T-cell (primary cell): ENCODE results near the gene NUDT22. TPM values are rescaled to one million over a fixed set of nuclear protein-coding genes. Genes with fewer than 3 reads are reported as not detected.

Experiments
- ATAC-seq, 4 experiments: fragments of 200-7000 bp in 3 of 4; fragments of 150-1000 bp in 1 of 4; cut with Tn5 transposase; replicated peaks in 1 of 4; 1 replicate in 3 of 4; 2 replicates in 1 of 4; pipeline ENCODE4 v1.10.0; 2021; ENCODE audit warnings: moderate library complexity in 3 of 4, mild to moderate bottlenecking in 2 of 4, moderate number of reproducible peaks in 1 of 4
- CTCF ChIA-PET, 2 donors: fragments of 300-600 bp; sonication (Branson Sonifier 250); formaldehyde crosslinking; loops; one replicate each; lab custom pipeline; 2022; ENCODE audit warnings: antibody characterized with exemption in 2 of 2; lab: Charles Lee
- POLR2A ChIA-PET, 2 donors: fragments of 300-600 bp; sonication (Branson Sonifier 250); formaldehyde crosslinking; loops; one replicate each; lab custom pipeline; 2022; ENCODE audit warnings: antibody characterized with exemption in 2 of 2; lab: Charles Lee
- DNase-seq, 35 experiments: peaks; one replicate each; pipeline versions ENCODE4 v3.0.0 to v3.0.0-alpha.2; 2013 to 2023
- H3K27ac ChIP-seq: one replicate; pipeline ENCODE4 v1.5.1; 2013; ENCODE audit warnings: low read length
- H3K27me3 ChIP-seq, 2 experiments: replicated peaks in 1 of 2; 1 replicate in 1 of 2; 2 replicates in 1 of 2; pipeline versions ENCODE4 v1.6.1 to v1.7.0; 2013; ENCODE audit warnings: low read length in 1 of 2, mixed read lengths in 1 of 2; ENCODE audit not compliant: control insufficient read depth in 2 of 2, insufficient read depth in 2 of 2; ENCODE audit errors: extremely low read depth in 1 of 2
- H3K36me3 ChIP-seq, 2 donors: 1 replicate in 1 of 2; 2 replicates in 1 of 2; pipeline versions ENCODE4 v1.6.1 to v1.7.0; 2013; ENCODE audit warnings: low read length in 1 of 2; ENCODE audit not compliant: control insufficient read depth in 2 of 2, insufficient read depth in 1 of 2; ENCODE audit errors: extremely low read depth in 1 of 2
- H3K4me1 ChIP-seq, 2 experiments: 1 replicate in 1 of 2; 2 replicates in 1 of 2; pipeline versions ENCODE4 v1.6.1 to v1.7.0; 2013; ENCODE audit warnings: low read length in 2 of 2, mixed read lengths in 1 of 2; ENCODE audit not compliant: insufficient read depth in 2 of 2, control insufficient read depth in 1 of 2; ENCODE audit errors: extremely low read depth in 1 of 2
- H3K4me3 ChIP-seq, 2 donors: 1 replicate in 1 of 2; 2 replicates in 1 of 2; pipeline versions ENCODE4 v1.5.1 to v1.7.0; 2013; ENCODE audit warnings: mild to moderate bottlenecking in 2 of 2, low read length in 1 of 2, moderate library complexity in 1 of 2; ENCODE audit not compliant: control insufficient read depth in 1 of 2; ENCODE audit errors: extremely low read depth in 1 of 2
- H3K9me3 ChIP-seq: 2 replicates; pipeline ENCODE4 v1.7.0; 2013
- H3K27ac Mint-ChIP-seq, 2 donors: one replicate each; pipeline ENCODE4 v1.8.0; 2020 to 2021; ENCODE audit warnings: mild to moderate bottlenecking in 2 of 2, mixed read lengths in 2 of 2
- H3K27me3 Mint-ChIP-seq, 2 donors: one replicate each; pipeline ENCODE4 v1.8.0; 2021 to 2022; ENCODE audit warnings: mixed read lengths in 2 of 2
- H3K36me3 Mint-ChIP-seq: one replicate; pipeline ENCODE4 v1.8.0; 2021; ENCODE audit warnings: mixed read lengths
- H3K4me1 Mint-ChIP-seq, 3 donors: one replicate each; pipeline ENCODE4 v1.8.0; 2020 to 2022; ENCODE audit warnings: mixed read lengths in 3 of 3, mild to moderate bottlenecking in 1 of 3
- H3K4me3 Mint-ChIP-seq, 3 donors: one replicate each; pipeline ENCODE4 v1.8.0; 2020 to 2022; ENCODE audit warnings: mild to moderate bottlenecking in 3 of 3, mixed read lengths in 3 of 3, moderate library complexity in 3 of 3
- H3K9me3 Mint-ChIP-seq, 3 donors: one replicate each; pipeline ENCODE4 v1.8.0; 2020 to 2022; ENCODE audit warnings: mixed read lengths in 3 of 3
- WGBS: methylation state at CpG from one replicate; pipeline ENCODE4 v1.1.5; 2013; ENCODE audit warnings: missing lambda C conversion rate; ENCODE audit not compliant: insufficient coverage; 5-methylcytosine and 5-hydroxymethylcytosine counted together
- total RNA-seq, 35 experiments: library from RNA in 6 of 35; stranded (reverse) in 6 of 35; fragments of 120-200 nt in 1 of 35; gene quantifications; one replicate each; pipeline versions ENCODE4 v1.2.1 to v1.2.4 and lab custom pipeline; 2013 to 2026

NUDT22 gene
- total RNA-seq, 5 donors from 2014 or later (not counting 1 experiment from before 2014, with no cell fraction given): 49.7 to 108 (median 97.5) TPM

DNA sequence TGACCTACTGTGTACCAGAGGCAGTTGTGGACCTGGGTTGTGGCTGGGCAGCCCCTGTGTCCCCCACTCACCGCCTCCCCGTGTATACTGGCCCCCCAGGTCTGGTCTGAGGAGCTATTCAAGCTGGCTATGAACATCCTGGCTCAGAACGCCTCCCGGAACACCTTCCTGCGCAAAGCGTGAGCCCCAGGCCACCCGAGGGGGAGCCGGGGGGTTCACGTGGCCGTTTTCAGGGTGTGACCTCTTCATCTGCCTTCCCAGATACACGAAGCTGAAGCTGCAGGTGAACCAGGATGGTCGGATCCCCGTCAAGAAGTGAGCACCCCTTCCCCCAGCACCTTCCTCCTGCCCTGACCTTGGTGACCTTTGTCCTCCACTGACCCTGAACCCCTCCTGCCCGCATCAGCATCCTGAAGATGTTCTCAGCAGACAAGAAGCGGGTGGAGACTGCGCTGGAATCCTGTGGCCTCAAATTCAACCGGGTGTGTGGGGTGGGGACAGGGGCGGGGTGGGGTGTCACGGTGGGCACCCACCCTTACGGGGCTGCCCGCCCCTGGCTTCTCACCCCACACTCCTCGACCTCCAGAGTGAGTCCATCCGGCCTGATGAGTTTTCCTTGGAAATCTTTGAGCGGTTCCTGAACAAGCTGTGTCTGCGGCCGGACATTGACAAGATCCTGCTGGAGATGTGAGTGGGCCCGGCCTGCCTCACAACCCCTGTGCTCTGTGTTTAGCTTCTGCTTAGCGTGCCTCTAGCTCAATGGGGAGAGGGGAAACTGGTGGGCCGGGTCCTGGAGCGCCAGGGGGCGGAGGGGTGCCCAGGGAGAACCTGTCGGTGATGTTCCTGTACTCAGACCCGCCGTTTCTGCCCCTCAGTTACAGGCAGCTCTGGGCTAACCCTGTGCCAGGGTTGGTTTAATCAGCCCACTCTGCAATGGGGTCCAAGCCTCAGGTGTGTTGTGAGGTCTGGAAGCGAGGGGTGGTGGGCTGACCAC lies 29.4 kb downstream of the NUDT22 start:
- WGBS: 96% methylated on average over 16 of the region's 35 CpGs
- Histone ChIP-seq H3K27ac (no peak overlapping the region), H3K27me3 (peaks cover 0 to 16% of the 10 kb centered on the region in 2 experiments), H3K9me3 (no peaks in the 10 kb centered on the region), H3K4me1 (peaks cover 5 to 31% of the 10 kb centered on the region in 2 experiments), H3K36me3 (peaks cover 6 to 7% of the 10 kb centered on the region in 2 donors), H3K4me3 (no peak overlapping the region)
- Mint-ChIP-seq H3K4me1 (peaks cover 7 to 19% (median 12%) of the 10 kb centered on the region in 3 donors), H3K9me3 (no peaks in the 10 kb centered on the region), H3K36me3 (peaks cover 12% of the 10 kb centered on the region), H3K27ac (no peak overlapping the region), H3K4me3 (no peak overlapping the region), H3K27me3 (no peaks in the 10 kb centered on the region)
- no peak for DNase-seq
- ATAC-seq: no peak
- ChIA-PET POLR2A (no interaction called here), CTCF (interaction anchor here in 1 of 2 donors (0.5 kb wide), 1 partner anchor 276 kb away, joined by 4 read pairs; no protein-coding TSS in a partner anchor)

DNA sequence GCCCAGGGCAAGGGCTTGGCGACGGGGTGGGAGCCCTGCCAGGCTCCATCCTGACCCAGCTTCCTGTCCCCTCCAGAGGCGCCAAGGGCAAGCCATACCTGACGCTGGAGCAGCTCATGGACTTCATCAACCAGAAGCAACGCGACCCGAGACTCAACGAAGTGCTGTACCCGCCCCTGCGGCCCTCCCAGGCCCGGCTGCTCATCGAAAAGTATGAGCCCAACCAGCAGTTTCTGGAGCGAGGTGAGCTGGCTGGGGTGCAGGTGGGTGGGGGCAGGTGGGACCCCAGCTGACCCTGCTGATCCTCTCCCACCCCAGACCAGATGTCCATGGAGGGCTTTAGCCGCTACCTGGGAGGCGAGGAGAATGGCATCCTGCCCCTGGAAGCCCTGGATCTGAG lies 30.2 kb downstream of the NUDT22 start:
- no peak for DNase-seq
- Mint-ChIP-seq H3K4me3 (no peak overlapping the region), H3K9me3 (no peaks in the 10 kb centered on the region), H3K4me1 (peaks cover 7 to 14% (median 9%) of the 10 kb centered on the region in 3 donors), H3K36me3 (peaks cover 12% of the 10 kb centered on the region), H3K27ac (no peak overlapping the region), H3K27me3 (no peaks in the 10 kb centered on the region)
- Histone ChIP-seq H3K9me3 (no peaks in the 10 kb centered on the region), H3K4me3 (no peak overlapping the region), H3K27ac (no peak overlapping the region), H3K4me1 (peaks cover 2 to 23% of the 10 kb centered on the region in 2 experiments), H3K36me3 (peaks cover 6 to 7% of the 10 kb centered on the region in 2 donors), H3K27me3 (peaks cover 0 to 9% of the 10 kb centered on the region in 2 experiments)
- ChIA-PET POLR2A (no interaction called here), CTCF (interaction anchor here in 1 of 2 donors (0.5 kb wide), 1 partner anchor 277 kb away, joined by 4 read pairs; no protein-coding TSS in a partner anchor)
- ATAC-seq: no peak
- WGBS: 98% methylated on average over 10 of the region's 15 CpGs

DNA sequence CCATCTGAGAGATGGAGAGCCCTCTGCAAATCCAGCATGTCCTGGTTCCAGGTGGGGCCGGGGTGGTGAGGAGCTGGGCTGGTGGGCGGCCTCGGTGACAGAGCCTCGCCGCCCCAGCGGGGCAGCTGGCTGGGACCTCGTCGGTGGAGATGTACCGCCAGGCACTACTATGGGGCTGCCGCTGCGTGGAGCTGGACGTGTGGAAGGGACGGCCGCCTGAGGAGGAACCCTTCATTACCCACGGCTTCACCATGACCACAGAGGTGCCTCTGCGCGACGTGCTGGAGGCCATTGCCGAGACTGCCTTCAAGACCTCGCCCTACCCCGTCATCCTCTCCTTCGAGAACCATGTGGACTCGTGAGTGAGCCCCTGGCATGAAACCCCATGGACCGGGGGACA lies 32.3 kb downstream of the NUDT22 start:
- 94% methylated on average over 24 of the region's 24 CpGs for WGBS
- peaks cover 14% of the 10 kb centered on the region for H3K36me3 Mint-ChIP-seq
- H3K27ac ChIP-seq: no peak overlapping the region
- H3K4me1 ChIP-seq: peaks cover 0 to 7% of the 10 kb centered on the region in 2 experiments
- H3K27me3 ChIP-seq: no peaks in the 10 kb centered on the region
- no peak overlapping the region for H3K27ac Mint-ChIP-seq
- H3K4me3 Mint-ChIP-seq: no peak overlapping the region
- H3K27me3 Mint-ChIP-seq: no peaks in the 10 kb centered on the region
- ATAC-seq (no peak), DNase-seq (no peak)
- H3K9me3 ChIP-seq: no peaks in the 10 kb centered on the region
- H3K4me1 Mint-ChIP-seq: peaks cover 0 to 9% (median under 1%) of the 10 kb centered on the region in 3 donors
- ChIA-PET CTCF (interaction anchor here in 1 of 2 donors (0.7 kb wide), 1 partner anchor 10 kb away, joined by 3 read pairs; no protein-coding TSS in a partner anchor), POLR2A (interaction anchor here in 1 of 2 donors (0.5 to 0.6 kb wide), 2 partner anchors 13 to 1585 kb away, joined by 3 to 4 read pairs; no protein-coding TSS in a partner anchor)
- no peaks in the 10 kb centered on the region for H3K9me3 Mint-ChIP-seq
- no peak overlapping the region for H3K4me3 ChIP-seq
- H3K36me3 ChIP-seq: peaks cover 6 to 7% of the 10 kb centered on the region in 2 donors

DNA sequence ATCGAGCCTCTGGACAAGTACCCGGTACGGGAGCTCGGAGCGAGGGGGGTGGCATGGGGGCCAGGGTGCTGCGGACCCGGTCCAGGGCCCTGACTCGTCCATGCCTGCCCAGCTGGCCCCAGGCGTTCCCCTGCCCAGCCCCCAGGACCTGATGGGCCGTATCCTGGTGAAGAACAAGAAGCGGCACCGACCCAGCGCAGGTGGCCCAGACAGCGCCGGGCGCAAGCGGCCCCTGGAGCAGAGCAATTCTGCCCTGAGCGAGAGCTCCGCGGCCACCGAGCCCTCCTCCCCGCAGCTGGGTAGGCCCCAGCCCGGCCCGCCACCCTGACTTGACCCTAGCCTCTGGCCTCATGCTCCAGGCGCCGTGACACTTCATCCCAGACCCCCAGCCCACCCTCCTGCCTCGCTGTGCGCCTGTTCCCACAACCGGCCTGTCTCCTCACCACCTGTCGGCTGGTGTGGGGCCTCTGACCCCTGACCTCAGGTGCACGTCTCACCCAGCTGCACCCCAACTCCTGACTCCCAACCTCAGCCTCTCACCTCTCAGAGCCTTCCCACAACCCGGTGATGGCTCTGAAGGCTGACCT lies 33.0 kb downstream of the NUDT22 start:
- H3K4me3 Mint-ChIP-seq: no peak overlapping the region
- Histone ChIP-seq H3K27ac (no peak overlapping the region), H3K4me3 (no peak overlapping the region), H3K27me3 (no peaks in the 10 kb centered on the region), H3K4me1 (peaks cover 0 to 7% of the 10 kb centered on the region in 2 experiments), H3K36me3 (peaks cover 6 to 7% of the 10 kb centered on the region in 2 donors), H3K9me3 (no peaks in the 10 kb centered on the region)
- no peaks in the 10 kb centered on the region for H3K27me3 Mint-ChIP-seq
- H3K9me3 Mint-ChIP-seq: no peaks in the 10 kb centered on the region
- H3K36me3 Mint-ChIP-seq: peaks cover 14% of the 10 kb centered on the region
- ATAC-seq (no peak), DNase-seq (no peak)
- POLR2A ChIA-PET: interaction anchor here in 1 of 2 donors (0.5 kb wide), 1 partner anchor 14 kb away, joined by 3 read pairs; no protein-coding TSS in a partner anchor
- peaks cover 0 to 9% (median 0%) of the 10 kb centered on the region in 3 donors for H3K4me1 Mint-ChIP-seq
- no peak overlapping the region for H3K27ac Mint-ChIP-seq
- 91% methylated on average over 31 of the region's 32 CpGs for whole genome bisulfite sequencing
- CTCF ChIA-PET: interaction anchor here in 1 of 2 donors (0.5 kb wide), 1 partner anchor 61 kb away, joined by 3 read pairs; no protein-coding TSS in a partner anchor

DNA sequence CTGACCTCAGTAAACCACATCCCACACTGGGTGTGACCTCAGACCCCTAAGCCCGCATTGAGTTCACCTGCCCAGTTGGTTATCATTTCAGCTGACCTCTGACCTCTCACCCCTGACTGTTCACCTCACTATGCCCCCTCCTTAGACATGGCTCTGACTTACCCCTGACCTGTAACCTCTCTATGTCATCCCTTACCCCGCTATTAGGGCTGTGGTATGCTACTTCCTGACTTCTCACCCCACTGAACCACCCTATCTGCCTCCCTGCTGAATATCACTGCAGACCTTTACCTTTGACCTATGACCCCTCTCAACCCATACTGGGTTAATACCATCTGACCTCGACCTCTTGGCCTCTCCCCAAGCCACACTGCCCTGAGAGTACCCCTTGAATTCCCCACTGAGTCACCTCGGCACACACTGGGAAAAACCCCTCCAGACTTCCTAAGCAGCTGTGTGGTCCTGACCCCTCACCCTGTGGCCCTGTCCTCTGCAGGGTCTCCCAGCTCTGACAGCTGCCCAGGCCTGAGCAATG lies 33.5 kb downstream of the NUDT22 start:
- no peak overlapping the region for H3K27ac Mint-ChIP-seq
- POLR2A ChIA-PET: no interaction called here
- 66% methylated on average over 3 of the region's 4 CpGs for WGBS
- CTCF ChIA-PET: interaction anchor here in 1 of 2 donors (0.5 kb wide), 1 partner anchor 62 kb away, joined by 3 read pairs; no protein-coding TSS in a partner anchor
- no peak overlapping the region for H3K4me3 Mint-ChIP-seq
- no peak for DNase-seq
- Histone ChIP-seq H3K4me1 (peaks cover 0 to 7% of the 10 kb centered on the region in 2 experiments), H3K36me3 (peaks cover 6 to 7% of the 10 kb centered on the region in 2 donors), H3K4me3 (no peak overlapping the region), H3K27ac (no peak overlapping the region), H3K9me3 (no peaks in the 10 kb centered on the region), H3K27me3 (no peaks in the 10 kb centered on the region)
- H3K9me3 Mint-ChIP-seq: no peaks in the 10 kb centered on the region
- peaks cover 14% of the 10 kb centered on the region for H3K36me3 Mint-ChIP-seq
- H3K4me1 Mint-ChIP-seq: peaks cover 0 to 9% (median 0%) of the 10 kb centered on the region in 3 donors
- no peaks in the 10 kb centered on the region for H3K27me3 Mint-ChIP-seq
- ATAC-seq: no peak
